ENCODE data around the gene MBNL2. TPM values are rescaled to one million over a fixed set of nuclear protein-coding genes. Genes with fewer than 3 reads are reported as not detected.

Gene MBNL2
- total RNA-seq, 1 experiment from 2014 or later = 0.85 TPM

DNA sequence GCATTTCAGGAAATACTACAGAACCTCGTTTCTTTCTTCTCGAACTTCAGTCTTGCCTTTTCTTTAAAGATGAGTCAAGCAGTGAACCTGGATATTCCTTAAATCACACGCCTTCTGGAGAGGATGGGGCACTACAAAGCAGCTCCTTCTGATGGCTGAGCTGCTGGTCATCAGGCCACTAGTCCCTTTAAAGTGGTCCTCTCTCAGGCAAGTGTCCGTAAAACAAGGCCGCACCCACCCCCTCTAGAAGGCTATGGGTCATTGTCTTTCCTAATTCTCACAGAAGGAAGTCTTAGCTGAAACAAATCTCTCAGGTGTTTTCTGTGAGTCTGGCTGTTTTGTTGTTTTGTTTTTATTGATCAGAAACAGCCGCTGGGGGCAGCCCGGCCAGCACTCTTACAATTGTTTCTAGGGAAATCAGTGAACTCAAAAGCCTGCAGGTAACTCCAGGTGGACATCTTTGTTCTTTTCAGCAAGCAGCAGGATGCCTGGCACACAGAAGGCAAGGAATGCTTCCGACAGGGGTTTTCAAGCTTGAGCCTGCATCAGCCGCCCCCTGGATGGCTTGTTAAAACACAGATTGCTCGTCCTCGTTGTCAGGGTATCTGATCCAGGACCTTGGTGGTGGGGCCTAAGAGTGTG is 45.4 kb downstream of the MBNL2 start:
- H3K36me3 Mint-ChIP-seq = no peaks in the 10 kb centered on the region
- peaks cover 43% of the 10 kb centered on the region for H3K4me1 Mint-ChIP-seq
- ATAC-seq = peak; percentile 77
- CTCF ChIA-PET = interaction anchor here (0.8 to 3.7 kb wide), 11 partner anchors 9 to 157 kb away, joined by 3 to 26 read pairs (median 5); partner anchors contain the start of gene MBNL2
- H3K4me3 Mint-ChIP-seq = peak overlapping the region; percentile 33
- H3K9me3 Mint-ChIP-seq = no peaks in the 10 kb centered on the region
- peak overlapping the region; percentile 94 for H3K27ac Mint-ChIP-seq
- POLR2A ChIA-PET = no interaction called here
- TF ChIP-seq ZSCAN18 (CRISPR knock-in tag; IDR thresholded peaks at IDR 0.05) (no peak), NFYB (CRISPR knock-in tag; conservative IDR thresholded peaks at IDR 0.05; ENCODE audit: low read depth) (no peak), OVOL2 (CRISPR knock-in tag; IDR thresholded peaks at IDR 0.05; ENCODE audit: borderline replicate concordance) (no peak), ZNF423 (CRISPR knock-in tag; IDR thresholded peaks at IDR 0.05) (peak; percentile 80; the same call in 1 of the 2 replicates), FOXP1 (CRISPR knock-in tag; IDR thresholded peaks at IDR 0.05; ENCODE audit: borderline replicate concordance) (no peak), MAX (CRISPR knock-in tag; IDR thresholded peaks at IDR 0.05) (no peak), EMX1 (CRISPR knock-in tag; IDR thresholded peaks at IDR 0.05) (no peak), ATF1 (CRISPR knock-in tag; IDR thresholded peaks at IDR 0.05) (no peak), GABPB1 (CRISPR knock-in tag; IDR thresholded peaks at IDR 0.05) (no peak), CDX4 (CRISPR knock-in tag; IDR thresholded peaks at IDR 0.05; ENCODE audit: borderline replicate concordance) (no peak)
- TF ChIP-seq, protein P1, sequence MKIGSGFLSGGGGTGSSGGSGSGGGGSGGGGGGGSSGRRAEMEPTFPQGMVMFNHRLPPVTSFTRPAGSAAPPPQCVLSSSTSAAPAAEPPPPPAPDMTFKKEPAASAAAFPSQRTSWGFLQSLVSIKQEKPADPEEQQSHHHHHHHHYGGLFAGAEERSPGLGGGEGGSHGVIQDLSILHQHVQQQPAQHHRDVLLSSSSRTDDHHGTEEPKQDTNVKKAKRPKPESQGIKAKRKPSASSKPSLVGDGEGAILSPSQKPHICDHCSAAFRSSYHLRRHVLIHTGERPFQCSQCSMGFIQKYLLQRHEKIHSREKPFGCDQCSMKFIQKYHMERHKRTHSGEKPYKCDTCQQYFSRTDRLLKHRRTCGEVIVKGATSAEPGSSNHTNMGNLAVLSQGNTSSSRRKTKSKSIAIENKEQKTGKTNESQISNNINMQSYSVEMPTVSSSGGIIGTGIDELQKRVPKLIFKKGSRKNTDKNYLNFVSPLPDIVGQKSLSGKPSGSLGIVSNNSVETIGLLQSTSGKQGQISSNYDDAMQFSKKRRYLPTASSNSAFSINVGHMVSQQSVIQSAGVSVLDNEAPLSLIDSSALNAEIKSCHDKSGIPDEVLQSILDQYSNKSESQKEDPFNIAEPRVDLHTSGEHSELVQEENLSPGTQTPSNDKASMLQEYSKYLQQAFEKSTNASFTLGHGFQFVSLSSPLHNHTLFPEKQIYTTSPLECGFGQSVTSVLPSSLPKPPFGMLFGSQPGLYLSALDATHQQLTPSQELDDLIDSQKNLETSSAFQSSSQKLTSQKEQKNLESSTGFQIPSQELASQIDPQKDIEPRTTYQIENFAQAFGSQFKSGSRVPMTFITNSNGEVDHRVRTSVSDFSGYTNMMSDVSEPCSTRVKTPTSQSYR (CRISPR knock-in tag; IDR thresholded peaks at IDR 0.05) = no peak
- TF ChIP-seq, protein P2, sequence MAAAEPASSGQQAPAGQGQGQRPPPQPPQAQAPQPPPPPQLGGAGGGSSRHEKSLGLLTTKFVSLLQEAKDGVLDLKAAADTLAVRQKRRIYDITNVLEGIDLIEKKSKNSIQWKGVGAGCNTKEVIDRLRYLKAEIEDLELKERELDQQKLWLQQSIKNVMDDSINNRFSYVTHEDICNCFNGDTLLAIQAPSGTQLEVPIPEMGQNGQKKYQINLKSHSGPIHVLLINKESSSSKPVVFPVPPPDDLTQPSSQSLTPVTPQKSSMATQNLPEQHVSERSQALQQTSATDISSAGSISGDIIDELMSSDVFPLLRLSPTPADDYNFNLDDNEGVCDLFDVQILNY (CRISPR knock-in tag; IDR thresholded peaks at IDR 0.05) = no peak
- TF ChIP-seq, protein P3, sequence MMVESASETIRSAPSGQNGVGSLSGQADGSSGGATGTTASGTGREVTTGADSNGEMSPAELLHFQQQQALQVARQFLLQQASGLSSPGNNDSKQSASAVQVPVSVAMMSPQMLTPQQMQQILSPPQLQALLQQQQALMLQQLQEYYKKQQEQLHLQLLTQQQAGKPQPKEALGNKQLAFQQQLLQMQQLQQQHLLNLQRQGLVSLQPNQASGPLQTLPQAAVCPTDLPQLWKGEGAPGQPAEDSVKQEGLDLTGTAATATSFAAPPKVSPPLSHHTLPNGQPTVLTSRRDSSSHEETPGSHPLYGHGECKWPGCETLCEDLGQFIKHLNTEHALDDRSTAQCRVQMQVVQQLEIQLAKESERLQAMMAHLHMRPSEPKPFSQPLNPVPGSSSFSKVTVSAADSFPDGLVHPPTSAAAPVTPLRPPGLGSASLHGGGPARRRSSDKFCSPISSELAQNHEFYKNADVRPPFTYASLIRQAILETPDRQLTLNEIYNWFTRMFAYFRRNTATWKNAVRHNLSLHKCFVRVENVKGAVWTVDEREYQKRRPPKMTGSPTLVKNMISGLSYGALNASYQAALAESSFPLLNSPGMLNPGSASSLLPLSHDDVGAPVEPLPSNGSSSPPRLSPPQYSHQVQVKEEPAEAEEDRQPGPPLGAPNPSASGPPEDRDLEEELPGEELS (CRISPR knock-in tag; IDR thresholded peaks at IDR 0.05) = peak; percentile 36; the same call in 1 of the 2 replicates
- TF ChIP-seq, protein P4, sequence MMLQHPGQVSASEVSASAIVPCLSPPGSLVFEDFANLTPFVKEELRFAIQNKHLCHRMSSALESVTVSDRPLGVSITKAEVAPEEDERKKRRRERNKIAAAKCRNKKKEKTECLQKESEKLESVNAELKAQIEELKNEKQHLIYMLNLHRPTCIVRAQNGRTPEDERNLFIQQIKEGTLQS (CRISPR knock-in tag; conservative IDR thresholded peaks at IDR 0.05) = no peak
- H3K27me3 Mint-ChIP-seq (ENCODE audit: low read depth) = no peaks in the 10 kb centered on the region; the same call in 1 of the 2 replicates
- peak; percentile 64 for DNase-seq (ENCODE audit: low spot score)

GRCh38 chr13:97268772-97269171 is 46.6 kb downstream of the MBNL2 start:
- H3K27ac Mint-ChIP-seq = peak overlapping the region; percentile 89; the same call in 1 of the 2 replicates
- no peaks in the 10 kb centered on the region for H3K9me3 Mint-ChIP-seq
- ATAC-seq = peak; percentile 54
- POLR2A ChIA-PET = no interaction called here
- DNase-seq (ENCODE audit: low spot score) = peak; percentile 20
- H3K4me1 Mint-ChIP-seq = peaks cover 41% of the 10 kb centered on the region
- H3K36me3 Mint-ChIP-seq = no peaks in the 10 kb centered on the region
- H3K27me3 Mint-ChIP-seq (ENCODE audit: low read depth) = no peaks in the 10 kb centered on the region; the same call in 1 of the 2 replicates
- H3K4me3 Mint-ChIP-seq = no peak overlapping the region
- CTCF ChIA-PET = interaction anchor here (0.6 to 3.7 kb wide), 11 partner anchors 10 to 159 kb away, joined by 3 to 26 read pairs (median 4); partner anchors contain the start of gene MBNL2
- TF ChIP-seq ZNF396 (CRISPR knock-in tag; IDR thresholded peaks at IDR 0.05; ENCODE audit: borderline replicate concordance) (no peak), ERG (CRISPR knock-in tag; IDR thresholded peaks at IDR 0.05) (no peak), ZNF138 (CRISPR knock-in tag; conservative IDR thresholded peaks at IDR 0.05) (no peak), ATF2 (CRISPR knock-in tag; IDR thresholded peaks at IDR 0.05; ENCODE audit: borderline replicate concordance, low read depth) (no peak), MLX (CRISPR knock-in tag; IDR thresholded peaks at IDR 0.05) (no peak), ELF4 (CRISPR knock-in tag; IDR thresholded peaks at IDR 0.05; ENCODE audit: low read depth) (no peak)
- TF ChIP-seq, protein P2 (CRISPR knock-in tag; IDR thresholded peaks at IDR 0.05) = no peak
